Suprapubic skin (tissue), 3 donors: Measurements from ENCODE around the gene IKBKG.

ENCODE experiments used
- CTCF ChIP-seq, 2 donors: fragments of 200-600 bp in 1 of 2; fragments of 450-650 bp in 1 of 2; sonication (generic) in 1 of 2; IDR thresholded peaks; one replicate each; pipeline ENCODE4 v1.5.1; 2016 to 2019; ENCODE audit warnings: antibody characterized with exemption in 2 of 2, mild to moderate bottlenecking in 1 of 2, moderate library complexity in 1 of 2
- POLR2AphosphoS5 ChIP-seq, 3 donors: sonication (generic); formaldehyde crosslinking; IDR thresholded peaks; one replicate each; pipeline ENCODE4 v1.6.1; 2017; ENCODE audit warnings: antibody characterized with exemption in 3 of 3

- no peak for TF ChIP-seq CTCF (IDR thresholded peaks at IDR 0.05)
- no peak for TF ChIP-seq POLR2AphosphoS5 (IDR thresholded peaks at IDR 0.05)
Measured at GRCh38 chrX:154600759-154601374, 53.4 kb downstream of the IKBKG start.
